ENCODE data around the gene CAVIN3. TPM values are rescaled to one million over a fixed set of nuclear protein-coding genes. Genes with fewer than 3 reads are reported as not detected.

CAVIN3 gene
- total RNA-seq, 4 donors from 2014 or later = 8.2 to 124 (median 31.0) TPM

DNA sequence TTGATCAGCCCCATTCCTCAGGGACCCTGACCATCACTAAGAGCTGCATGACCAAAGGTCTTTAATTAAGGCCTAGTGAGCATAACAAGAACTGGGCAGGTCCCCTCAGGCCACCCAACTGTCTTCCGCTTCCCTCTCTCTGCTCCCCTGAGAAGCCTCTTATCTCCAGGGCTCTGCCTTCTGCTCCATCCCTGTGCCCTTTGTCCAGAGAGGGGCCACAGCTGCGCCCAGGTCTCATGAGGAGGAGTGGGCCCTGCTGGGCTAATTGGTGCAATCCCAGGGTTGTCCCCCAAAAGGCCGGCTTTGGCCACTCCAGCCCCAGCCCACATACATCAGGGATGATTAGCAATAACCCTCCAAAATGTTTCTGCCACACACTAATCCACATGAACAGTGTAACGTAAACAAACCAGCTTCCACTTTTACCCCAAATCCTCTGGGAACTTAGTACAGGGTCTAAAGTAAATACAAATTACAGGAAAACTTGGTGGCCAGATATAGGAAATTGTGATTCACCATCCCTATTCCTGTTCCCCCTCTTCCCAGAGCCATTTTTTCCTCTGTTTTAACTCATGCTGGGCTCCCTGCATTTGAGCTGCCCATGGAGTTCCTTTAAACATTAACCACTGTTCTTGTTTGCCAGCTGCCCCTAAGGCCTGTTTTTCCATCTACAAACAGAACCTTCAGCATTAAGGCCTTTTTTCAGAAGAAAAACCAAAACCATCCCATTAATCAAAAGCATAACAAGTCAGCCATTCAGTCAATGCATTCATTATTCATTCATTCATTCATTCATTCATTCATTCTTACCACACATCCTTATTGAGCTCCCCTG, 34.6 kb upstream of the CAVIN3 start:
- H3K27me3 ChIP-seq = no peaks in the 10 kb centered on the region
- intact Hi-C loops (cut with DNase I; ENCODE audit: low total_unique reads) = loop anchor here (5.0 kb wide), 1 partner anchor 103 kb away; no protein-coding TSS in a partner anchor
- 65% methylated on average over 4 of the region's 4 CpGs; no CpG with 5 or more reads in 1 of the 2 donors for WGBS, 2 donors (ENCODE audit: low coverage in 1 of 2)
- H3K4me1 ChIP-seq = peaks cover 0 to 8% (median 0%) of the 10 kb centered on the region in 4 donors
- in situ Hi-C loops (cut with MboI; ENCODE audit: low pct_ligation_motif_present in 1 of 4, low pct_unique_long_range_greater_than_20kb in 1 of 4, low sequenced_read_pairs in 3 of 4) = loop anchor here in 2 of 4 donors (10.0 kb wide), 1 partner anchor 330 kb away; no protein-coding TSS in a partner anchor
- TF ChIP-seq EP300 (IDR thresholded peaks at IDR 0.05; ENCODE audit: low read depth) = no peak
- TF ChIP-seq, protein P1, sequence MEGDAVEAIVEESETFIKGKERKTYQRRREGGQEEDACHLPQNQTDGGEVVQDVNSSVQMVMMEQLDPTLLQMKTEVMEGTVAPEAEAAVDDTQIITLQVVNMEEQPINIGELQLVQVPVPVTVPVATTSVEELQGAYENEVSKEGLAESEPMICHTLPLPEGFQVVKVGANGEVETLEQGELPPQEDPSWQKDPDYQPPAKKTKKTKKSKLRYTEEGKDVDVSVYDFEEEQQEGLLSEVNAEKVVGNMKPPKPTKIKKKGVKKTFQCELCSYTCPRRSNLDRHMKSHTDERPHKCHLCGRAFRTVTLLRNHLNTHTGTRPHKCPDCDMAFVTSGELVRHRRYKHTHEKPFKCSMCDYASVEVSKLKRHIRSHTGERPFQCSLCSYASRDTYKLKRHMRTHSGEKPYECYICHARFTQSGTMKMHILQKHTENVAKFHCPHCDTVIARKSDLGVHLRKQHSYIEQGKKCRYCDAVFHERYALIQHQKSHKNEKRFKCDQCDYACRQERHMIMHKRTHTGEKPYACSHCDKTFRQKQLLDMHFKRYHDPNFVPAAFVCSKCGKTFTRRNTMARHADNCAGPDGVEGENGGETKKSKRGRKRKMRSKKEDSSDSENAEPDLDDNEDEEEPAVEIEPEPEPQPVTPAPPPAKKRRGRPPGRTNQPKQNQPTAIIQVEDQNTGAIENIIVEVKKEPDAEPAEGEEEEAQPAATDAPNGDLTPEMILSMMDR (IDR thresholded peaks at IDR 0.05) = no peak
- no peak for TF ChIP-seq POLR2AphosphoS5 (IDR thresholded peaks at IDR 0.05)
- TF ChIP-seq POLR2A (IDR thresholded peaks at IDR 0.05) = no peak
- no peak overlapping the region for H3K27ac ChIP-seq
- no peaks in the 10 kb centered on the region for H3K9me3 ChIP-seq
- no peaks in the 10 kb centered on the region for H3K36me3 ChIP-seq
- DNase-seq = no peak
- H3K4me3 ChIP-seq = no peak overlapping the region

DNA sequence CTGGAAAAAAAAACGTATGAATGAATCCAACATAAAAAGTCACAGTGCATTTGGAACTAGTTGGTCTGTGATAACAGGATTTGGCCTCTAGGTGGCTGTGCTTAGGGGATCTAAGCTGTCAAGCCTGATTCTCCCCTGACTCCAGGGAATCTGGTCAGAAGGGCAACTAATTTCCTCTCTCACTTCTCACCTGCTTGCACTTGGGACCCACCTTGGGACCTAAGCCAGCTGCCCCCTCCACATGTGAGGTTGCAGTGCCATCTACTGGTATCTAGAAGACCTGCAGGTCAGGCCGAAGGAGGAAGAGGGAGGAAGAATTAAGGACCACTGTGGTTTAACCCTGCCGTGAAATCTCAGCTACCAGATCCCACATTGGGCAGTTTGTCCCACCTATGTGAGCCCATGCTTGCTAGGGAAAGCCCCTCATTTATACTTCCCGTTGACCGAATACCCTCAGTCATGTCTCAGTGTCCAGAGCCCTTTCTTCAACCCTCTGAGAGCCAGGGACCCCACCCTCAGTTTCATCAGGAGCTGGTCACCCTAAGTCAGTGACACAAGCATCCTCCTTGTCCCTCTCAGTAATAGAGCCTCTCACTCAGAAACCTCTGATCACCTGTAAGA, 33.2 kb upstream of the CAVIN3 start:
- TF ChIP-seq, protein P1 (IDR thresholded peaks at IDR 0.05) = peak; percentile 83 to 94 (median 87)
- TF ChIP-seq POLR2A (IDR thresholded peaks at IDR 0.05) (no peak), POLR2AphosphoS5 (IDR thresholded peaks at IDR 0.05) (peak in 1 of 3 donors; percentile 21), EP300 (IDR thresholded peaks at IDR 0.05; ENCODE audit: low read depth) (no peak)
- in situ Hi-C loops (cut with MboI; ENCODE audit: low pct_ligation_motif_present in 1 of 4, low pct_unique_long_range_greater_than_20kb in 1 of 4, low sequenced_read_pairs in 3 of 4) = loop anchor here in 2 of 4 donors (10.0 kb wide), 1 partner anchor 329 kb away; no protein-coding TSS in a partner anchor
- Histone ChIP-seq H3K36me3 (no peaks in the 10 kb centered on the region), H3K4me1 (peaks cover 0 to 8% (median 0%) of the 10 kb centered on the region in 4 donors), H3K9me3 (no peaks in the 10 kb centered on the region), H3K27me3 (no peaks in the 10 kb centered on the region), H3K4me3 (no peak overlapping the region), H3K27ac (no peak overlapping the region)
- DNase-seq = peak; percentile 55
- intact Hi-C loops (cut with DNase I; ENCODE audit: low total_unique reads) = loop anchor here (5.0 kb wide), 1 partner anchor 101 kb away; no protein-coding TSS in a partner anchor
- WGBS, 2 donors (ENCODE audit: low coverage in 1 of 2) = 11% methylated on average over 1 to 5 of the region's 5 CpGs

DNA sequence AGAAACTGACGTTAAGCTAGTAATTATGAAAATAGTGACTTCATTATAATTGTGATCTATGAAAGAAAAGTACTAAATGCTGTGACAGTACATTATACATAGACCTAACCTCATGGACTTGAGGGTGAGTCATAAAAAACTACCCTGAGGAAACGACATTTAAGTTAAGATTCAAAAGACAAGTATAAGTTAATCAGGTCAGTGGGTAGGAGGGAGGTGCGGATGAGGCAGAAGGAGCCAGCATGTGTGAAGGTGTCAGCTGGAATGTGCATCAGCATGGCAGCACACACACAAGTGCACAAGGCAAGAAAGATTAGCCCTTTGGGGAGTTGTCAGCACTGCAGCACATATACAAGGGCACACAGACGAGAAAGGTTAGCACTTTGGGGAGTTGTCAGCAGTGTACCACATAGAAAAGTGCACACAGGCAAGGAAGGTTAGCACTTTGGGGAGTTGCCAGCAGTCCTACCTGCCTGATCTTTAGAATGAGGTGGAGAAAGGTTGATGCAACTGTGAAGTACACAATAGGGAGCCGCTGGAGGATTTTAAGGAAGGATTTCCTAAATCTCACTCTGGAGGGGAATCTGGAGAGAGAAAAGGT, 31.6 kb upstream of the CAVIN3 start:
- TF ChIP-seq, protein P1 (IDR thresholded peaks at IDR 0.05) = no peak
- TF ChIP-seq EP300 (IDR thresholded peaks at IDR 0.05; ENCODE audit: low read depth) (no peak), POLR2AphosphoS5 (IDR thresholded peaks at IDR 0.05) (no peak), POLR2A (IDR thresholded peaks at IDR 0.05) (no peak)
- in situ Hi-C loops (cut with MboI; ENCODE audit: low pct_ligation_motif_present in 1 of 4, low pct_unique_long_range_greater_than_20kb in 1 of 4, low sequenced_read_pairs in 3 of 4) = loop anchor here in 2 of 4 donors (10.0 kb wide), 1 partner anchor 327 kb away; no protein-coding TSS in a partner anchor
- H3K9me3 ChIP-seq = no peaks in the 10 kb centered on the region
- DNase-seq = no peak
- 62 to 72% methylated on average over 5 of the region's 5 CpGs for WGBS, 2 donors (ENCODE audit: low coverage in 1 of 2)
- intact Hi-C loops (cut with DNase I; ENCODE audit: low total_unique reads) = loop anchor here (5.0 kb wide), 1 partner anchor 100 kb away; no protein-coding TSS in a partner anchor
- peaks cover 0 to 8% (median 0%) of the 10 kb centered on the region in 4 donors for H3K4me1 ChIP-seq
- H3K27ac ChIP-seq = no peak overlapping the region
- no peaks in the 10 kb centered on the region for H3K36me3 ChIP-seq
- no peaks in the 10 kb centered on the region for H3K27me3 ChIP-seq
- no peak overlapping the region for H3K4me3 ChIP-seq
